Fibroblast of the conjunctiva (primary cell): ENCODE measurements around the gene NSUN6.

Experiments
- DNase-seq: peaks from one replicate; pipeline ENCODE4 v3.0.0-alpha.2; 2010; ENCODE audit warnings: low read depth

NSUN6 gene

GRCh38 chr10:18561861-18562551, 89.4 kb downstream of the NSUN6 start:
- no peak for DNase-seq

GRCh38 chr10:18557960-18558359, 93.4 kb downstream of the NSUN6 start:
- DNase-seq, result no peak

DNA sequence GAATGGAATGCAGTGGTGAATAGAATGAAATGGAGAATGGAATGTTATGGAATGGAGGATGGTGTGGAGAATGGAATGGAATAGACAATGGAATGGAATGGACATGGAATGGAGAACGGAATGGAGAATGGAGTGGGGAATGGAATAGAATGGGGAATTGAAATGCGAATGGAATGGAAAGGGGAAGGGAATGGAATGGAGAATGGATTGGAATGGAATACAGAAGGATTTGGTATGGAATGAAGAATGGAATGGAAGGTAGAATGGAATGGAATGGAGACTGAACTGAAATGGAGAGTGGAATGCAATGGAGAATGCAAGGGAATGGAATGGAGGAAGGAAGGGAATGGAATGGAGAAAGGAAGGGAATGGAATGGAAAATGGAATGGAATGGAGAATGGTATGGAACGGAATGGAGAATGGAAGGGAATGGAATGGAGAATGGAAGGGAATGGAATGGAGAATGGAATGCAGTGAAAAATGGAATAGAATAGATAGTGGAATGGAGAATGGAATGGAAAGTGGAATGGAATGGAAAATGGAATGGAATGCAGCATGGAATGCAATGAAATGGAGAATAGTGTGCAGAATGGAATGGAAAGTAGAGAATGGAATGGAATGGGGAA, 94.8 kb downstream of the NSUN6 start:
- no peak for DNase-seq

GRCh38 chr10:18554479-18554878, 96.9 kb downstream of the NSUN6 start:
- DNase-seq, result no peak

DNA sequence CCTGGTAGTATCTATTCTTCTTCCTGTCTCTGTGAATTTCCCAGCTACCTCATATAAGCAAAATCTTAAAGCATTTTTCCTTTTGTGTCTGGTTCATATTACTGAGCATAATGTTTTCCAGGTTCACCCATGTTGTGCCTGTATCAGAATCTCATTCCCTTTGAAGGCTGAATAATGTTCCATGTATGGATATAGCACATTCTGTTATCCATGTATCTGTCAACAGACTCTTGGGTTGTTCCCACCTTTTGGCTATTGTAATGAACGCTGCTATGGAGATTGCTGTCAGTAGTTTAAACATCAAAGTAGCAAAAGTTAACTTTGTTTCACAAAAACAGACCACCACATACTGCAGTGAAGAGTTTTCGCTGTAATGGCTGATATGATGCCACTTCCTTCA, 99.9 kb downstream of the NSUN6 start:
- DNase-seq, result no peak

- no peak for DNase-seq
Observed at GRCh38 chr10:18549105-18549504, 102.3 kb downstream of the NSUN6 start.

- no peak for DNase-seq
Observed at GRCh38 chr10:18545621-18546305, 105.6 kb downstream of the NSUN6 start.

DNA sequence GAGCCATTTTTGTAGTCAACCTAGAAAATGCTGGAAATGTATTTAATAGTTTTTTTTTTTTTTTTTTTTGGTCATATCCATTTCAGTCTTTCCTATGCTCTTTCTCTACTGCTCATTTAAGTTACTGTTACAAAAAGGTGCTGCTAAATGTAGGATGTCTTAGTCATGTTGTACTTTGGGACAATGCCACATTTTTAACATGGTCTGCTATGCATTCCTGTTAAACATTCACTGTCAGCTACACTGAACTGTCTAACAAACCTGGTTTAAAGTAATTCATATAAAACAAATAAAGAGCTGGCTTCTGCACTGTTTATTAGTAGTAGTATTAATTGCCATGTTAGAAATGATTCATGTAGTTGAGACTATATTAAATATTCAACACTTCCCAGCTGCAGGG, 108.6 kb downstream of the NSUN6 start:
- no peak for DNase-seq

DNA sequence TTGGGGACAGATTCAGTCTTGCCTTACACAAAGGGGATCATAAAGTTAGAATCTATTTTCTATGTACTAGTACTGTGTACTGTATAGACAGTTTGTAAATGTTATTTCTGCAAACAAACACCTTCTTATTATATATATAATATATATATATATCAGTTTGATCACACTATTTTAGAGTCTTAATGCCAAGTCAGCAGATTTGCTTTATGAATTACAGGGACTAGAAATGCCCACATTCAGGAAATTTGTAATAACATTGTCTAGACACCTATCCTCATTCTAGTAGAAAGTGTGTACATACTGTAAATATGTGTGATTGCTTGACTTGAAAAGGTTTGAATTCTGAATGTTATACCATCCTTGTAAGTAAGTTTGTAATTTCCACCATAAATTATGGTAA, 111.2 kb downstream of the NSUN6 start:
- DNase-seq, result no peak

DNA sequence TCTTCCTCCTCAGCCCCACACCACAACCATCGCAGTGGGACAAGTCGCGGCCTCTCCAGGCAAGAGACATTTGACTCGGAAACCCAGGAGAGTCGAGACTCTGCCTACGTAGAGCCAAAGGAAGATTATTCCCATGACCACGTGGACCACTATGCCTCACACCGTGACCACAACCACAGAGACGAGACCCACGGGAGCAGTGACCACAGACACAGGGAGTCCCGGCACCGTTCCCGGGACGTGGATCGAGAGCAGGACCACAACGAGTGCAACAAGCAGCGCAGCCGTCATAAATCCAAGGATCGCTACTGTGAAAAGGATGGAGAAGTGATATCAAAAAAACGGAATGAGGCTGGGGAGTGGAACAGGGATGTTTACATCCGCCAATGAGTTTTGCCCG, 112.1 kb downstream of the NSUN6 start:
- DNase-seq, result no peak

- DNase-seq, result no peak
Observed at GRCh38 chr10:18533896-18534295, 117.5 kb downstream of the NSUN6 start.

GRCh38 chr10:18532881-18533535, 118.4 kb downstream of the NSUN6 start:
- DNase-seq, result no peak

- DNase-seq, result no peak
Observed at GRCh38 chr10:18528292-18528691, 123.1 kb downstream of the NSUN6 start.

DNA sequence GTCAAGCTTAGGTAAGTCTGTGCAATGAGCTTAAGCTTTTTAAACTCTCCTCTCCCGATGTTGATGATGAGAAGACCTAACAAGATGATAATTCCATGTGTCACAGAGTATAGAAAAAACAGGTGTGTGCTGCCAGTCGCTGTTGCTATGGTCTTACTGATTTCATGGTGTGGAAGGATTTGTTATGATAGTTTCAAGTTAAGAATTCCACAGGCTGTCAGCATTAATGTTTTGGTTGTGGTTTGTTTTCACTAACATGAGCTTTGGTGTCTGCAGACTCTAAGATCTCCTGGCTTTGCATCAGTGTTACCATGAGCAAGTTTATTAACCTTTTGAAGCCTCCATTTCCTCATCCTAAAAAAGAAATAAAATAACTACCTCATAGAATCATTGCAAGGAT, 123.7 kb downstream of the NSUN6 start:
- DNase-seq, result no peak

GRCh38 chr10:18523858-18524257, 127.5 kb downstream of the NSUN6 start:
- no peak for DNase-seq

DNA sequence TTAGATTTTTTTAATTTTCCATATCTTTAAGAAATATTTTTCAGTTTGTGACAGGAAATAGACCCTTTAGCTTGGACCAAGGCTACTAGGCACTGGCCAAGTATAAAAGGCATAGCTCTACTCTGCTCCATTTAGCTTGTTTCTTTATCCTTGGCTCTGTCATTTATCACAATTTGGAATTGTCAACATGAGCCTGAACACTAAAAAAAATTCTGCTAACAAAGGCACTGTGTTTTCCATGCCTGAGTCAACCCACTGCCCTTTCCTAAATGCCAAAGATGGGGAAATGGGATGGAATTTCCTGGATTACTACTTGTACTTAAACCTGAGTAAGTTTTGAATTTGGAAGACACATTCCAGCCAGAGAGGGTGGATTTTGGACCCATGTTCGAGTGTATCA, 128.4 kb downstream of the NSUN6 start:
- DNase-seq, result no peak

- no peak for DNase-seq
Observed at GRCh38 chr10:18516851-18517250, 134.5 kb downstream of the NSUN6 start.

- no peak for DNase-seq
Observed at GRCh38 chr10:18514537-18514936, 136.8 kb downstream of the NSUN6 start.

- DNase-seq, result no peak
Observed at GRCh38 chr10:18508587-18508986, 142.8 kb downstream of the NSUN6 start.

DNA sequence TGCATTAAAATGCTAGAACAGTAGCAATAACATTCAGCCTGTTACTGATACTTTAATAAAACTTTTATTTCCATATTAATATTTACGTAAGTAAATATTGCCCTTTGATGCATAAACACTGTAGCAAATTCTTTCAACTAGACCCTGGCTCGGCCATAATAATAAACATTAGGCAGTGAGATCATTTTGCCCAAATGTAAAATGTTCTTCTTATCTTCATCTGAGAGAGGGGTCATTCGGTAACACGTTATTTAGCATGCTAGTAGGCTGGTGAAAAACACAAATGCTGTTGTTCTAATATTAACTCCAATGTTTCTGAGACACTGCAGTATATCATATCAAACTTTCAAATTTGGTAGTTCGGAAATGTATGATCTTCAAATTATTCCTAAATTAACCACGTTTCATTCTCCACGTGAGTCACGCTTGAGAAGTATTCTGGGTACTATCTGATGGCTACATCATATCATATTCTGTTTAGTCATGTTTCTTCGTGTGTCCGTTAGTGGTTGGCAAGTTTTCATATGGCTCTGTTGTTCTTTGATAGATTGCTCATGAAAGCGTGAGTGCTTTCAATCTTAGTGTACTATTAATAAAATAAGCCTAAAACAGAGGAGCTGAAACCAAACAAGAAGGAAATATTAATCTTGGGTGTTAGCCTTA, 145.8 kb downstream of the NSUN6 start:
- DNase-seq, result peak; percentile 16

DNA sequence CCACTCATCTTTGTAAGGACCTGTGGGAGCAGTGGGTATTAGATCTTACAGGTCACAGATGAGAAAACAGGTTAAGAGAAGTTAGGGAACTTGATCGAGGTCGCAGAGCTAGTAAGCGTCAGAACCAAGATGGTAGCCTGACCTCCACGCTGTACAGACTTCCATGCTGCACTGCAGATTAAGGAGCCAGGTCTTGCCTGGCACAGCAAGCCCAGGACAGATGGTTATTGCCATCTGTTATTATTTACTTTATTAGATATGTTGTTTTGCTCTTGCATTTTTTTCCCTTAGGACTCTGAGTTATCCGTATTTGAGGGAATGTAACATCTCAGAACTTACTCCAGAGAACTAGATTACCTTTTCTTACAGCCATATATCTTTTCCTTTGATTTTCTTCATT, 147.2 kb downstream of the NSUN6 start:
- DNase-seq, result no peak

- no peak for DNase-seq
Observed at GRCh38 chr10:18501629-18502028, 149.8 kb downstream of the NSUN6 start.
